Cardiac fibroblast (primary cell): Measurements from ENCODE around the gene HOMER3.

Experiments
- DNase-seq, 2 donors: peaks; one replicate each; pipeline versions ENCODE4 v3.0.0 to v3.0.0-alpha.2; 2010; ENCODE audit warnings: low read depth in 2 of 2
- H3K4me3 ChIP-seq, 2 donors: replicated peaks in 1 of 2; 1 replicate in 1 of 2; 2 replicates in 1 of 2; pipeline ENCODE4 v1.5.1; 2011; ENCODE audit warnings: low read depth in 2 of 2, low read length in 2 of 2, mild to moderate bottlenecking in 2 of 2, moderate library complexity in 1 of 2
- TF ChIP-seq, protein P1 (sequence below): IDR thresholded peaks from one replicate; pipeline ENCODE4 v1.5.1; 2011; ENCODE audit warnings: low read depth, mild to moderate bottlenecking, low read length, inconsistent platforms

The HOMER3 gene

DNA sequence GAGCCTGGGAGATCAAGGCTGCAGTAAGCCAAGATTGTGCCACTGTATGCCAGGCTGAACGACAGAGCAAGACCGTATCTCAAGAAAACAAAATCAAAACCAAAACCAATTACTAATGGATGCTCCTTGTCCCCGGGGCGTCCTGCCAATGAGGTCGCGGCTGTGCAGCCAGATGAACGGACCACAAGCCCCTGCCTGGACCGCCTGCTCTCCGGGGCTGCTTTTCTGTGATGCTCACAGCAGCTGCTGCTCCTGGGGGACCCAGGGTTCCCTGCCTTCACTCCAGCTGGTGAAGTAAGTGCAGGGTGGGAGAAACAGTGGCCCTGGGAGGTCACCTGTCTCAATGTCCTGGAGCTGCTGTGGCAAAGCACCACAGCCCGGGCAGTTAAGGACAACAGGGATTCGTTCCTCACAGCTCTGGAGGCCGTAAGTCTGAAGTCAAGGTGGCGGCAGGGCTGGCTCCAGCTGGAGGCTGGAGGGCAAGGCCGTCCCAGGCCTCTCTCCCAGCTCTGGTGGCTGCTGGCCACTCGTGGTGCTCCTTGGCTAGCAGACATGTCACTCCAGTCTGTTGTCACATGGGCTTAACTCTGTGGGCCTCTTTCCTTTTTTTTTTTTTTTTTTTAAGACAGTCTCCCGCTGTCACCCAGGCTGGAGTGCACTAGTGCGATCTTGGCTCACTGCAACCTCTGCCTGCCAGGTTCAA is 31.9 kb downstream of the HOMER3 start:
- no peak for DNase-seq
- TF ChIP-seq, protein P1, sequence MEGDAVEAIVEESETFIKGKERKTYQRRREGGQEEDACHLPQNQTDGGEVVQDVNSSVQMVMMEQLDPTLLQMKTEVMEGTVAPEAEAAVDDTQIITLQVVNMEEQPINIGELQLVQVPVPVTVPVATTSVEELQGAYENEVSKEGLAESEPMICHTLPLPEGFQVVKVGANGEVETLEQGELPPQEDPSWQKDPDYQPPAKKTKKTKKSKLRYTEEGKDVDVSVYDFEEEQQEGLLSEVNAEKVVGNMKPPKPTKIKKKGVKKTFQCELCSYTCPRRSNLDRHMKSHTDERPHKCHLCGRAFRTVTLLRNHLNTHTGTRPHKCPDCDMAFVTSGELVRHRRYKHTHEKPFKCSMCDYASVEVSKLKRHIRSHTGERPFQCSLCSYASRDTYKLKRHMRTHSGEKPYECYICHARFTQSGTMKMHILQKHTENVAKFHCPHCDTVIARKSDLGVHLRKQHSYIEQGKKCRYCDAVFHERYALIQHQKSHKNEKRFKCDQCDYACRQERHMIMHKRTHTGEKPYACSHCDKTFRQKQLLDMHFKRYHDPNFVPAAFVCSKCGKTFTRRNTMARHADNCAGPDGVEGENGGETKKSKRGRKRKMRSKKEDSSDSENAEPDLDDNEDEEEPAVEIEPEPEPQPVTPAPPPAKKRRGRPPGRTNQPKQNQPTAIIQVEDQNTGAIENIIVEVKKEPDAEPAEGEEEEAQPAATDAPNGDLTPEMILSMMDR, result no peak
- no peak overlapping the region for H3K4me3 ChIP-seq

DNA sequence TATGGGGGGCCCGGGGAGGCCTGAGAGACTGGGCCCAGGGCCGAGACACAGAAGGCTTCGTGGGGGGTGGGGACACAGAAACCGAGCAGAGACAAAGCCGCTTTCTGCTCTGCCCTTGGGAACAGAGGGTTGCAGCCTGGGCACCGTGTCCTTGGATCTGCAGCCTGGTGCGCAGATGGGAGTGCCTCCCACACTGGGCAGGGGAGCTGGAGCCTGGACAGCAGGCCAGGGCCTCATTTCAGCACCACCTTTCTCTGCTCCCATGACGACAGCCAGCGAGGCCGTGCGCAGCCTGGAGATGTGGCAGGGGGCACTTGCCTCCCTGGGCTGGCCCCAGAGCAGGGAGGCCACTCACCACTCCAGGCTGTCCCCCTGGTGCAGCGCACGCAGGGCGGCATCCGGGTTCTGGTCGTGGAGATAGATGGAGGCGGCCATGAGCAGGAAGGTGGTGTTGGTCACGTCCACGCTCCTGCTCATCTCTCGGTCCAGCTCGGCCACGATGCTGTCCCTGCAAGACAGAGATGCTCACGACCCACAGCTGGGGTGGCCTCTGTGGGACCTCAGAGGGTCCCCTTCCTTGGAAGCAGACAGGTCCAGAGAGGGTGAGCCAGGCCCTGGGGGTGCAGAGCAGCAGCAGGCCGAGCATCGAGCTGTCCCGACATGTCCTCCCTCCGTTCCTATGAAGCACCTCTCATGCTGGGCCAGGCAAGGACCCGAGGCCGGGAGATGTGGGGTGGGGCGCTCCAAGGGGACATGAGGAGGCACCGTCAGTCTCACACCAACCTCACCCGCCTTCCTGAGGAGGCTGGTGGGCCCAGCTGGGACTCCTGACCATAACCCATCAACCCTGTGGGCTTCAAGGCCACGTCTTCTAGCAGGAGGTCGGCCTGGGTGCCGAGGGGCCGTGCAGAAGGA is 34.2 kb downstream of the HOMER3 start:
- TF ChIP-seq, protein P1, result no peak
- no peak for DNase-seq
- no peak overlapping the region for H3K4me3 ChIP-seq

DNA sequence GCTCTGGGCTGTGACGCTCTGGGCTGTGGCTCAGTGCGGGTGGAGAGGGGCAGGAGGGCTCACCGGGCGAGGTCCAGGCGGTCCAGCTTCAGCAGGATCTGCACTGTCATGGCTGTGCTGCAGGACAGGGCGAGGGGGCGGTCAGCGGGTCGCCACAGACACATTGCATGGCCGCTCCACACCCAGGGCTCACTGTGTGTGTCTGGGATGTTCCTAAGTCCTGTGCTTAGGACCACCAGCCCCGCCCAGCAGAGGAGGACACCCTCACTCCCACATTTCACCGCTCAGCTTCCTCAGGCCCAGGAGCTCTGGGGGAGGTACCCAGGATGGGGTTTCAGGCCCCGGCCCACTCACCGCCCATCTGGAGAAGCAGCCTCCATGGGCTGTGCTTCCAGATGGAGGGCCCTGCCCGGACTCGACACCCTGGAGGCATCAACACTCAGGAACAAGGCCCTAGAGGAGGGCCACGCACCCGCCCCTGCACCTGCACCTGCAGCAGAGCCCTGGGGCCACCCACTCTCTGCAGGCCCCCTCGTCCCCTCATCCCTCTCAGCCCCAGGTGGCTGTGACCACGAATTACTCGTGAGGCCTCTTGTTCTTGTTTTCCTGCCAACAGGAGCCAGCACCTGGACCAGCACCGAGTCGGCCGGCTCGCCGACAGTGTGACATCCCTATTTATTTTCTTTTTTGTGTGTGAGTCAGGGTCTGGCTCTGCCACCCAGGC is 35.3 kb downstream of the HOMER3 start:
- DNase-seq, result no peak
- no peak overlapping the region for H3K4me3 ChIP-seq
- TF ChIP-seq, protein P1, result no peak

DNA sequence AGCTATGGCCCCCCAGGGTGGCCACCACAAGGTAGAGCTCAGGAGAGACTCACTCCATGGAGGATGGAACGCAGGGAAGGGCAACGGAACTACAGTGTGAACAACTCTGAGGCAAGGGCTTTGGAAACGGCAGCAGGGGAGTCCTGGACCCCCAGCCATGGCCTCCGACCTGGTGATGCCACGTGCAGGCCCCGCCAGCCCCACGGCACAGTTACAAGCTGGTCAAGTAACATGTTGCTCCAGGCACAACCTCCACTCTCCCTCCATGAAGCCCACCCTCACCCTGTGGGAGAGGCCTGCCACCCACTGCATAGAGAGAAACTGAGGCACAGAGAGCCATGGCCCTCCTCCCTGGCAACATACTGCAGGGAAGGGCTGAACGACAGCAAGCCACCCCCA is 36.0 kb downstream of the HOMER3 start:
- TF ChIP-seq, protein P1, result no peak
- H3K4me3 ChIP-seq, result no peak overlapping the region
- DNase-seq, result no peak

DNA sequence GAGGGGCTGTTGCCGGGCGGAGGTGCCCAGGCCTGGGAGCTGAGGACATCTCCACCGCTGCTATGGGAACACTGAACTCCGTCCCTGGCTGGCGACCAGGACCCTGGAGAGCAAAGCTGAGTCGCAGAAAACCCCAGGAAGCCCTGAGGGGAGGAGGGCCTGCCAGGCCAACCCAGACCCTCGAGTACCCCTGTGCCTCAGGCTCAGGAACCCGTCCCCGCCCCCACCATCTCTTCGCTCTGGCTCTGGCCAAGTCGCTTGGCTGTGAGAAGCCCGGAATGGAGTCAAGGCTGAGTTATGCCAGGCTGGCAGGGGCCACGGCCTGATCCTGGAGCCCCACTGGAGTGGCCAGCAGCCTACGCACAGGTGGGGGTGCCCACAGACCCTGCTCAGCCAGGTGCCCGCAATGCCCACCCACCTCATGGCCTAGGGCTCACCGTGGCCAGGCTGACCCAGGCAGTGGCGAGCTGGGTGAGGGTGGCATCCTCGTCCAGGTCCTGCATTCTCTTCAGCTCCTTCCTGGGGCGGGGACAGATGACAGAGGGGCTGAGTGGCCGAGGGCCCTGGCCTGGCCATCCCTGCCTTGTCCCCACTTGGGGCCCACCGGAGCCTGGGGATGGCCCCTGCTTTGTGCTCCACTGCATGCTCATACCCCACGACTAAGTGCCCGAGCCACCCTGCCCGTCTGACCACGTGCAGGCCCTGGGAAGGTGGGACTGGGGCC is 36.5 kb downstream of the HOMER3 start:
- no peak for DNase-seq
- no peak overlapping the region for H3K4me3 ChIP-seq
- TF ChIP-seq, protein P1, result no peak
